ENCODE measurements around the gene LRIT1. TPM values are rescaled to one million over a fixed set of nuclear protein-coding genes. Genes with fewer than 3 reads are reported as not detected.

The LRIT1 gene
- total and polyA plus RNA-seq, 3 donors from 2014 or later, result 4.0 to 12.8 (median 6.6) TPM

DNA sequence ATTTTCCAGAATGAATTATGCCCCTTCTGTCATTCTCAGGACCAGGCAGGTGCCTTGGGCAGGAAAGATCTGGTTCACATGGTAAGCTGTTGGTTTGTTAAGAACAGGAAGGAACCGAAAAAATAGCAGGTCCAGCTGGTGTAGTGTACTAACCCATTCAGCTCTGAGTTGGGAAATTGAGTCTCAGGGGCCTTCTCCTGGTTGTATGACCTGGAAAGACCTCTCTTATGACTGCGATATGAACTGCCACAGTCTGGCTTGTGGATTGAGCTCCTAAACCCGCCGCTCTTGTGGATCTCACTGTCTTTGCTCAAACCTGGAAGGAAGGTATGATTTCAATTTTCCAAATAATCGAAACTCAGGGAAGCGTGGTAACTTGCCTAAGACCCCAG, 4.5 kb downstream of the LRIT1 start:
- no peaks in the 10 kb centered on the region for H3K27me3 ChIP-seq
- intact Hi-C loops (cut with DNase I; ENCODE audit: low total_unique reads), result no loop called here
- H3K4me3 ChIP-seq, result peak overlapping the region in 1 of 2 donors; percentile 51
- no peak overlapping the region for H3K27ac ChIP-seq
- DNase-seq, result no peak
- no peaks in the 10 kb centered on the region for H3K4me1 ChIP-seq
- WGBS, 2 donors, result 64 to 69% methylated on average over 6 of the region's 6 CpGs
- no peaks in the 10 kb centered on the region for H3K36me3 ChIP-seq (ENCODE audit: low read depth, missing control alignments)
- H3K9me3 ChIP-seq, result no peaks in the 10 kb centered on the region
- TF ChIP-seq, protein P1, sequence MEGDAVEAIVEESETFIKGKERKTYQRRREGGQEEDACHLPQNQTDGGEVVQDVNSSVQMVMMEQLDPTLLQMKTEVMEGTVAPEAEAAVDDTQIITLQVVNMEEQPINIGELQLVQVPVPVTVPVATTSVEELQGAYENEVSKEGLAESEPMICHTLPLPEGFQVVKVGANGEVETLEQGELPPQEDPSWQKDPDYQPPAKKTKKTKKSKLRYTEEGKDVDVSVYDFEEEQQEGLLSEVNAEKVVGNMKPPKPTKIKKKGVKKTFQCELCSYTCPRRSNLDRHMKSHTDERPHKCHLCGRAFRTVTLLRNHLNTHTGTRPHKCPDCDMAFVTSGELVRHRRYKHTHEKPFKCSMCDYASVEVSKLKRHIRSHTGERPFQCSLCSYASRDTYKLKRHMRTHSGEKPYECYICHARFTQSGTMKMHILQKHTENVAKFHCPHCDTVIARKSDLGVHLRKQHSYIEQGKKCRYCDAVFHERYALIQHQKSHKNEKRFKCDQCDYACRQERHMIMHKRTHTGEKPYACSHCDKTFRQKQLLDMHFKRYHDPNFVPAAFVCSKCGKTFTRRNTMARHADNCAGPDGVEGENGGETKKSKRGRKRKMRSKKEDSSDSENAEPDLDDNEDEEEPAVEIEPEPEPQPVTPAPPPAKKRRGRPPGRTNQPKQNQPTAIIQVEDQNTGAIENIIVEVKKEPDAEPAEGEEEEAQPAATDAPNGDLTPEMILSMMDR (IDR thresholded peaks at IDR 0.05), result no peak
- no peak for TF ChIP-seq POLR2A (IDR thresholded peaks at IDR 0.05)

DNA sequence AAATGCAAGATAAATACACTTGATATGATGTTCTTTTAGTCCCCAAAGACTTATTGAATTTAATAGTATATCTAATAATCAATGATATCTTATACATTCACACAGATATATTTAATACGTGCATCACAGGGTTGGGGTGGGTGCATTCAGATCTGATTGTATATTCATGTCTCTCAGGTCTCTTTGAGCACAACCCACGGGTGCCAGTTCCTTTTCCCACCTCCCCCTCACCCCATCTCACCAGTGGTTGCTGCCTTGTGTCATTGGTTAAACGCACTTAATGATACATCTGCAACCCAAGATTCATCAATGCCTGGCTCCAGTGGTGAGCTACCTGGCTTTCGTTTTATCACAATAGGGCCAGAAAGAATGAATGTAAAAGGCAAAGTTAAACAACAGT, 6.2 kb downstream of the LRIT1 start:
- Histone ChIP-seq H3K9me3 (no peaks in the 10 kb centered on the region), H3K4me1 (no peaks in the 10 kb centered on the region), H3K4me3 (no peak overlapping the region), H3K27me3 (no peaks in the 10 kb centered on the region), H3K36me3 (ENCODE audit: low read depth, missing control alignments) (no peaks in the 10 kb centered on the region), H3K27ac (no peak overlapping the region)
- 79 to 82% methylated on average over 4 of the region's 4 CpGs for WGBS, 2 donors
- intact Hi-C loops (cut with DNase I; ENCODE audit: low total_unique reads), result no loop called here
- no peak for DNase-seq
- TF ChIP-seq, protein P1 (IDR thresholded peaks at IDR 0.05), result no peak

DNA sequence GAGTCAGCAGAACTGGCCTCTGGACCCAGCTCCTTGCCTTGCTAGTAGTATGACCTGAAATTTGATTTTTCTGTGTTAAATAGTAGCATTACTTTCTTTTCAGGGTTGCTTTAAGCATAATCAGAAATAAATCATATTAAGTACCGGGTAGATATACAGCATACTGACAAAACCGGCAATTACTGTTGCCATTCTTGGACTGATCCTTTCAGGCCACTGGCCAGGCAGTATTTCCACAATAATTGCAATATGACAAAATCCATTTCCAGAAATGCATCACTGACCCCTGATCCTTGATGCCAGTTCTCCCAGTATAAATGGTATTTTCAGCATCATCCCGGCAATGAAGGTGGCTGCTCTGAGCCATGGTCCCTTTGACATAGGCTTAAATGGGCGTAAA, 6.9 kb downstream of the LRIT1 start:
- DNase-seq, result no peak
- 82 to 93% methylated on average over 4 of the region's 4 CpGs for WGBS, 2 donors
- Histone ChIP-seq H3K9me3 (no peaks in the 10 kb centered on the region), H3K27me3 (no peaks in the 10 kb centered on the region), H3K4me1 (no peaks in the 10 kb centered on the region), H3K4me3 (no peak overlapping the region), H3K36me3 (ENCODE audit: low read depth, missing control alignments) (no peaks in the 10 kb centered on the region), H3K27ac (no peak overlapping the region)
- intact Hi-C loops (cut with DNase I; ENCODE audit: low total_unique reads), result loop anchor here (5.0 kb wide), 1 partner anchor 33 kb away; no protein-coding TSS in a partner anchor
- TF ChIP-seq, protein P1 (IDR thresholded peaks at IDR 0.05), result no peak
- no peak for TF ChIP-seq POLR2A (IDR thresholded peaks at IDR 0.05)

DNA sequence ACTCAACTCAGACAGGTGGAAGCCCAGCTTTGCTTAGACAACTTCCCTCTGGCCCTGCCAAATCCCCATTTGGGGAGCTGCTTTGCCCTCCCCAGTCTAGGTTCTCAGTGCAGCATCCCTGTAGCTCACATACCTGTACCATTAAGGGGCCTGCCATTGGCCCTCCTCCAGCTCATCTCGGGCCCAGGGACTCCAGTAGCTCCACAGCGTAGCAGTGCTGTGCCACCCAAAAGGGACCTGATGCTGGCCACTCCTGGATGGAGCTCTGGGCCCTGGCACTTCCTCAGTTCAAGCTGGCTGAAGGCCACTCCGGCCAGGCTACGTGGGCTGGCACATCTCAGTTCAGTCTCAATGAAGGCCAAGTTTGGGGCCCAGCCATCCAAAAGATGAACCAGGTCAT, 7.4 kb downstream of the LRIT1 start:
- no peaks in the 10 kb centered on the region for H3K9me3 ChIP-seq
- no peaks in the 10 kb centered on the region for H3K4me1 ChIP-seq
- TF ChIP-seq POLR2A (IDR thresholded peaks at IDR 0.05), result no peak
- TF ChIP-seq, protein P1 (IDR thresholded peaks at IDR 0.05), result no peak
- no peaks in the 10 kb centered on the region for H3K27me3 ChIP-seq
- no peaks in the 10 kb centered on the region for H3K36me3 ChIP-seq (ENCODE audit: low read depth, missing control alignments)
- no peak overlapping the region for H3K4me3 ChIP-seq
- 90 to 97% methylated on average over 4 of the region's 4 CpGs for WGBS, 2 donors
- H3K27ac ChIP-seq, result no peak overlapping the region
- no peak for DNase-seq
- intact Hi-C loops (cut with DNase I; ENCODE audit: low total_unique reads), result loop anchor here (5.0 kb wide), 1 partner anchor 33 kb away; no protein-coding TSS in a partner anchor

DNA sequence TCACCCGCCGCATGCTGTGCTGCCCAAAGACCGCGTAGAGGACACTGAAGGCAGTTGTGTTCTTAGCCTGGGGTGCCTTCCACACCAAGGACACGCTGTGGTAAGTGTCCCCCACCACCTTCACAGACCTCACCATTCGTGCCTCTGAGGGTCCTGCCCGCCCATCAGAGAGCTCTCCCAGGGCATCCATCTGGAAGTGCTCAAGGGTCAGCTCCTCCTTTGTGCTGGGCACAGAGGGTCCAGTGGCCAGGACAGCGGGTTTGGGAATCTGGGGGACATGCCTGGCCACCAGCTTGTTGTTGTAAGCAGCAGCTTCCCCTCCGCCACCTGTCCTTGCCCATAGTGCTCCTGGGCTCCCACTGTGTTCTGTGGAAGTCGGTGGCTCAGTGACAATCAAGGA, 9.0 kb downstream of the LRIT1 start:
- TF ChIP-seq, protein P1 (IDR thresholded peaks at IDR 0.05), result no peak
- no peak for TF ChIP-seq POLR2A (IDR thresholded peaks at IDR 0.05)
- 87 to 89% methylated on average over 5 to 10 of the region's 10 CpGs for WGBS, 2 donors
- no peaks in the 10 kb centered on the region for H3K4me1 ChIP-seq
- intact Hi-C loops (cut with DNase I; ENCODE audit: low total_unique reads), result loop anchor here (5.0 kb wide), 1 partner anchor 35 kb away; no protein-coding TSS in a partner anchor
- no peaks in the 10 kb centered on the region for H3K36me3 ChIP-seq (ENCODE audit: low read depth, missing control alignments)
- no peak overlapping the region for H3K4me3 ChIP-seq
- H3K27me3 ChIP-seq, result no peaks in the 10 kb centered on the region
- H3K27ac ChIP-seq, result no peak overlapping the region
- H3K9me3 ChIP-seq, result no peaks in the 10 kb centered on the region
- DNase-seq, result no peak
